Neural progenitor cell (in vitro differentiated cells): ENCODE data around the gene RBM17. TPM values are rescaled to one million over a fixed set of nuclear protein-coding genes. Genes with fewer than 3 reads are reported as not detected.

ENCODE experiments used
- DNase-seq: peaks from one replicate; pipeline ENCODE4 v3.0.0-alpha.2; 2016; ENCODE audit warnings: low spot score
- H2AFZ ChIP-seq: fragments of 200-600 bp; sonication (generic); replicated peaks from 2 replicates; pipeline ENCODE4 v1.6.1; 2016; ENCODE audit warnings: antibody characterized with exemption
- H3F3A ChIP-seq: fragments of 200-600 bp; sonication (generic); 2 replicates; pipeline ENCODE4 v1.6.1; 2016; ENCODE audit warnings: antibody characterized with exemption, low read depth
- H3K27ac ChIP-seq: fragments of 200-600 bp; sonication (generic); 2 replicates; pipeline ENCODE4 v1.5.1; 2016; ENCODE audit warnings: mild to moderate bottlenecking
- H3K27me3 ChIP-seq: fragments of 200-600 bp; sonication (generic); 2 replicates; pipeline ENCODE4 v1.6.1; 2016; ENCODE audit warnings: mild to moderate bottlenecking, moderate library complexity
- H3K36me3 ChIP-seq: fragments of 200-600 bp; sonication (generic); 2 replicates; pipeline ENCODE4 v1.5.1; 2016
- H3K4me1 ChIP-seq: fragments of 200-600 bp; sonication (generic); 2 replicates; pipeline ENCODE4 v1.6.1; 2016; ENCODE audit warnings: mixed run types
- H3K4me2 ChIP-seq: fragments of 200-600 bp; sonication (generic); 2 replicates; pipeline ENCODE4 v1.6.1; 2016
- H3K4me3 ChIP-seq: fragments of 200-600 bp; sonication (generic); 2 replicates; pipeline ENCODE4 v1.5.1; 2016
- H3K79me2 ChIP-seq: fragments of 200-600 bp; sonication (generic); 2 replicates; pipeline ENCODE4 v1.6.1; 2016; ENCODE audit warnings: low read depth
- H3K9ac ChIP-seq: fragments of 200-600 bp; sonication (generic); 2 replicates; pipeline ENCODE4 v1.6.1; 2016
- H3K9me3 ChIP-seq: fragments of 200-600 bp; sonication (generic); 2 replicates; pipeline ENCODE4 v1.5.1; 2016; ENCODE audit warnings: low read depth
- H4K20me1 ChIP-seq: fragments of 200-600 bp; sonication (generic); 2 replicates; pipeline ENCODE4 v1.6.1; 2016; ENCODE audit warnings: low read depth
- H3K27ac Mint-ChIP-seq: 3 replicates; pipeline ENCODE4 v1.8.0; 2021; ENCODE audit warnings: mixed read lengths
- H3K27me3 Mint-ChIP-seq: 2 replicates; pipeline ENCODE4 v1.8.0; 2022; ENCODE audit warnings: low read depth, mild to moderate bottlenecking, inconsistent platforms, moderate library complexity, mixed read lengths; ENCODE audit not compliant: insufficient read depth
- H3K36me3 Mint-ChIP-seq: 3 replicates; pipeline ENCODE4 v1.8.0; 2021; ENCODE audit warnings: mixed read lengths
- H3K4me1 Mint-ChIP-seq: 3 replicates; pipeline ENCODE4 v1.8.0; 2021; ENCODE audit warnings: mixed read lengths
- H3K4me3 Mint-ChIP-seq: 3 replicates; pipeline ENCODE4 v1.8.0; 2021; ENCODE audit warnings: mild to moderate bottlenecking, moderate library complexity, mixed read lengths
- H3K9me3 Mint-ChIP-seq: 3 replicates; pipeline ENCODE4 v1.8.0; 2020; ENCODE audit warnings: mixed read lengths
- CTCF ChIP-seq: fragments of 200-600 bp; sonication (generic); IDR thresholded peaks from 2 replicates; pipeline ENCODE4 v1.5.1; 2017; ENCODE audit warnings: antibody characterized with exemption, mild to moderate bottlenecking
- EZH2 ChIP-seq: fragments of 200-600 bp; sonication (generic); IDR thresholded peaks from 2 replicates; pipeline ENCODE4 v1.6.1; 2017; ENCODE audit warnings: antibody characterized with exemption, mild to moderate bottlenecking, moderate library complexity
- EZH2phosphoT487 ChIP-seq: fragments of 200-600 bp; sonication (generic); IDR thresholded peaks from 2 replicates; pipeline ENCODE4 v1.6.1; 2017; ENCODE audit warnings: antibody characterized with exemption
- total RNA-seq: library from RNA; depleted of rRNA; stranded (reverse); fragments of >200 nt; gene quantifications from 2 replicates; pipeline ENCODE4 v1.2.3, GENCODE V29; 2015; ENCODE audit warnings: low replicate concordance

Gene RBM17
- total RNA-seq, 1 donor from 2014 or later = 73.6 TPM

- H3K4me2 ChIP-seq = no peak overlapping the region
- H3K27ac ChIP-seq = no peak overlapping the region
- no peak overlapping the region for H3K9ac ChIP-seq
- H3K9me3 ChIP-seq = no peaks in the 10 kb centered on the region
- no peak for DNase-seq
- no peak for TF ChIP-seq CTCF
- TF ChIP-seq EZH2phosphoT487 = no peak
- no peak for TF ChIP-seq EZH2
- H3K27me3 Mint-ChIP-seq = no peaks in the 10 kb centered on the region
- peaks cover 52% of the 10 kb centered on the region for H3K36me3 Mint-ChIP-seq
- no peak overlapping the region for H3K4me3 Mint-ChIP-seq
- H3K9me3 Mint-ChIP-seq = no peaks in the 10 kb centered on the region
- peaks cover 16% of the 10 kb centered on the region for H3K79me2 ChIP-seq
- H3K4me3 ChIP-seq = no peak overlapping the region
- no peaks in the 10 kb centered on the region for H3K4me1 Mint-ChIP-seq
- H3K4me1 ChIP-seq = peaks cover 1% of the 10 kb centered on the region
- H4K20me1 ChIP-seq = peaks cover 13% of the 10 kb centered on the region
- H3F3A ChIP-seq = peaks cover 4% of the 10 kb centered on the region
- no peaks in the 10 kb centered on the region for H3K27me3 ChIP-seq
- peaks cover 33% of the 10 kb centered on the region for H3K36me3 ChIP-seq
- H2AFZ ChIP-seq = no peak overlapping the region
- no peak overlapping the region for H3K27ac Mint-ChIP-seq
Measured at GRCh38 chr10:6114299-6114698, 25.5 kb downstream of the RBM17 start.

- Mint-ChIP-seq H3K27ac (no peak overlapping the region), H3K4me3 (no peak overlapping the region), H3K27me3 (no peaks in the 10 kb centered on the region), H3K9me3 (no peaks in the 10 kb centered on the region), H3K4me1 (no peaks in the 10 kb centered on the region), H3K36me3 (peaks cover 48% of the 10 kb centered on the region)
- Histone ChIP-seq H3K36me3 (peaks cover 27% of the 10 kb centered on the region), H3K27ac (no peak overlapping the region), H2AFZ (no peak overlapping the region), H3K9me3 (no peaks in the 10 kb centered on the region), H3K4me3 (no peak overlapping the region), H3K4me2 (no peak overlapping the region), H3F3A (no peaks in the 10 kb centered on the region), H3K9ac (no peak overlapping the region), H3K79me2 (peaks cover 13% of the 10 kb centered on the region), H4K20me1 (peaks cover 7% of the 10 kb centered on the region), H3K27me3 (no peaks in the 10 kb centered on the region), H3K4me1 (no peaks in the 10 kb centered on the region)
- DNase-seq = no peak
- TF ChIP-seq EZH2phosphoT487 (no peak), EZH2 (no peak), CTCF (no peak)
Measured at GRCh38 chr10:6114805-6115341, 26.0 kb downstream of the RBM17 start.

GRCh38 chr10:6115411-6115810 is 26.6 kb downstream of the RBM17 start:
- Mint-ChIP-seq H3K4me1 (no peaks in the 10 kb centered on the region), H3K36me3 (peaks cover 44% of the 10 kb centered on the region), H3K27ac (no peak overlapping the region), H3K4me3 (no peak overlapping the region), H3K9me3 (no peaks in the 10 kb centered on the region), H3K27me3 (no peaks in the 10 kb centered on the region)
- Histone ChIP-seq H3K4me2 (no peak overlapping the region), H3F3A (no peaks in the 10 kb centered on the region), H3K4me1 (no peaks in the 10 kb centered on the region), H4K20me1 (peaks cover 6% of the 10 kb centered on the region), H2AFZ (no peak overlapping the region), H3K27me3 (no peaks in the 10 kb centered on the region), H3K4me3 (no peak overlapping the region), H3K9me3 (no peaks in the 10 kb centered on the region), H3K27ac (no peak overlapping the region), H3K79me2 (peaks cover 7% of the 10 kb centered on the region), H3K9ac (no peak overlapping the region), H3K36me3 (peaks cover 21% of the 10 kb centered on the region)
- DNase-seq = no peak
- no peak for TF ChIP-seq EZH2
- TF ChIP-seq CTCF = no peak
- TF ChIP-seq EZH2phosphoT487 = no peak
